ENCODE measurements around the gene MICU2.

DNA sequence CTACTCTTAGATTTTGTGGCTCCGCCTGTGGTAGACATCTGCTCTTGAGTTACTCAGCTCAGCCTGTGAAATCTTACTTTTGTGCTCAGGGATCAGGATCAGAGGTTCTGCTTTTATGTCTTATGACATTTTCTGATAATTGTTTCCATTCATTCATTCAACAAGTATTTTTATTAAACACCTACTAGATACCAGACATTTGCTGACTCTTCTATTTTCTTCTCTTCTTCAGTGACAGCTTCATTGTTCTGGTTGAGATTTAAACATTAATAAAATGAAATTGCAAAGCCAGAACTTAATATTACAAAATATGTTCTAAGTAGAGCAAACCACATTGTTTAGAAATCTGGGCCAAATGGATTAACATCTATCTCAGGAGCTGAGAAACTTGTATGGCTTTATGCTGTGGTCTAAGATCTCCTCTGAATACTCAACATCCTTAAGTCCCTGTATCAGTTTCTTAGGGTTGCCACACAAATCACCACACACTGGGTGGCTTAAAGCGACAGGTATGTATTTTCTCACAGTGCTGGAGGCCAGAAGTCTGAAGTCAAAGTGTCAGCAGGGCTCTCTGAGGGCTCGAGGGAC is 15.8 kb upstream of the MICU2 start:
- TF ChIP-seq SIN3A (IDR thresholded peaks at IDR 0.05; ENCODE audit: borderline replicate concordance, insufficient read depth, low read length) (no peak), POLR2AphosphoS5 (IDR thresholded peaks at IDR 0.05; ENCODE audit: low read depth, low read length) (no peak), TAF1 (IDR thresholded peaks at IDR 0.05; ENCODE audit: borderline replicate concordance, insufficient read depth, low read length) (no peak), FOXP2 (optimal IDR thresholded peaks at IDR 0.05; ENCODE audit: borderline replicate concordance, extremely low read depth, extremely low read length, insufficient read depth) (no peak)
- TF ChIP-seq, protein P1, sequence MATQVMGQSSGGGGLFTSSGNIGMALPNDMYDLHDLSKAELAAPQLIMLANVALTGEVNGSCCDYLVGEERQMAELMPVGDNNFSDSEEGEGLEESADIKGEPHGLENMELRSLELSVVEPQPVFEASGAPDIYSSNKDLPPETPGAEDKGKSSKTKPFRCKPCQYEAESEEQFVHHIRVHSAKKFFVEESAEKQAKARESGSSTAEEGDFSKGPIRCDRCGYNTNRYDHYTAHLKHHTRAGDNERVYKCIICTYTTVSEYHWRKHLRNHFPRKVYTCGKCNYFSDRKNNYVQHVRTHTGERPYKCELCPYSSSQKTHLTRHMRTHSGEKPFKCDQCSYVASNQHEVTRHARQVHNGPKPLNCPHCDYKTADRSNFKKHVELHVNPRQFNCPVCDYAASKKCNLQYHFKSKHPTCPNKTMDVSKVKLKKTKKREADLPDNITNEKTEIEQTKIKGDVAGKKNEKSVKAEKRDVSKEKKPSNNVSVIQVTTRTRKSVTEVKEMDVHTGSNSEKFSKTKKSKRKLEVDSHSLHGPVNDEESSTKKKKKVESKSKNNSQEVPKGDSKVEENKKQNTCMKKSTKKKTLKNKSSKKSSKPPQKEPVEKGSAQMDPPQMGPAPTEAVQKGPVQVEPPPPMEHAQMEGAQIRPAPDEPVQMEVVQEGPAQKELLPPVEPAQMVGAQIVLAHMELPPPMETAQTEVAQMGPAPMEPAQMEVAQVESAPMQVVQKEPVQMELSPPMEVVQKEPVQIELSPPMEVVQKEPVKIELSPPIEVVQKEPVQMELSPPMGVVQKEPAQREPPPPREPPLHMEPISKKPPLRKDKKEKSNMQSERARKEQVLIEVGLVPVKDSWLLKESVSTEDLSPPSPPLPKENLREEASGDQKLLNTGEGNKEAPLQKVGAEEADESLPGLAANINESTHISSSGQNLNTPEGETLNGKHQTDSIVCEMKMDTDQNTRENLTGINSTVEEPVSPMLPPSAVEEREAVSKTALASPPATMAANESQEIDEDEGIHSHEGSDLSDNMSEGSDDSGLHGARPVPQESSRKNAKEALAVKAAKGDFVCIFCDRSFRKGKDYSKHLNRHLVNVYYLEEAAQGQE (IDR thresholded peaks at IDR 0.05; ENCODE audit: insufficient read depth in 1 of 2, low read depth in 2 of 2, low read length in 2 of 2), result no peak

Data from PFSK-1 (cell line).